Sigmoid colon (tissue), 7 donors: ENCODE measurements around the gene MYO10. TPM values are rescaled to one million over a fixed set of nuclear protein-coding genes. Genes with fewer than 3 reads are reported as not detected.

ENCODE experiments used
- DNase-seq: peaks from one replicate; pipeline ENCODE4 v3.0.0-alpha.2; 2019
- H3K27ac ChIP-seq, 4 donors: fragments of 200-600 bp; sonication (generic); one replicate each; pipeline ENCODE4 v1.5.1; 2016 to 2019; ENCODE audit warnings: mild to moderate bottlenecking in 1 of 4
- H3K27me3 ChIP-seq, 3 donors: fragments of 200-600 bp; sonication (generic); one replicate each; pipeline ENCODE4 v1.5.1; 2019; ENCODE audit warnings: mild to moderate bottlenecking in 1 of 3
- H3K36me3 ChIP-seq, 4 donors: fragments of 200-600 bp; sonication (generic); one replicate each; pipeline ENCODE4 v1.5.1; 2016 to 2019
- H3K4me1 ChIP-seq, 4 donors: fragments of 200-600 bp; sonication (generic); one replicate each; pipeline ENCODE4 v1.5.1; 2017 to 2019
- H3K4me3 ChIP-seq, 4 donors: fragments of 200-600 bp; sonication (generic); one replicate each; pipeline ENCODE4 v1.5.1; 2017 to 2019; ENCODE audit warnings: mild to moderate bottlenecking in 2 of 4, moderate library complexity in 1 of 4
- H3K9me3 ChIP-seq, 4 donors: fragments of 200-600 bp in 3 of 4; sonication (generic) in 3 of 4; one replicate each; pipeline versions ENCODE4 v1.5.1 to v1.6.1; 2013 to 2019
- EP300 ChIP-seq, 4 donors: sonication (generic); formaldehyde crosslinking; IDR thresholded peaks; one replicate each; pipeline ENCODE4 v1.6.1; 2017; ENCODE audit warnings: antibody characterized with exemption in 4 of 4
- POLR2A ChIP-seq, 2 donors: fragments of 450-650 bp; IDR thresholded peaks; one replicate each; pipeline ENCODE4 v1.6.1; 2016; ENCODE audit warnings: antibody characterized with exemption in 2 of 2, mild to moderate bottlenecking in 2 of 2, moderate library complexity in 2 of 2
- POLR2AphosphoS5 ChIP-seq, 4 donors: sonication (generic); formaldehyde crosslinking; IDR thresholded peaks; one replicate each; pipeline ENCODE4 v1.6.1; 2017; ENCODE audit warnings: antibody characterized with exemption in 4 of 4
- WGBS, 2 donors: extraction: QIAGEN DNeasy Blood & Tissue Kit; methylation state at CpG; one replicate each; pipeline ENCODE4 v1.1.7; 2013; 5-methylcytosine and 5-hydroxymethylcytosine counted together
- intact Hi-C: fragments of 100-400 bp; cut with DNase I; formaldehyde crosslinking; loops from one replicate; pipeline ENCODE4 v1.15.1; 2023
- polyA plus RNA-seq, 3 donors: library from polyadenylated mRNA; stranded (reverse); fragments of 200-250 nt; gene quantifications; one replicate each; pipeline ENCODE4 v1.2.3, GENCODE V29; 2013
- total RNA-seq, 4 donors: library from RNA; depleted of rRNA; stranded (reverse); fragments of >200 nt; gene quantifications; one replicate each; pipeline ENCODE4 v1.1.0, GENCODE V29; 2016
- TF ChIP-seq, protein P1 (sequence below), 4 experiments: fragments of 450-650 bp in 3 of 4; fragments of 200-600 bp in 1 of 4; IDR thresholded peaks; one replicate each; pipeline ENCODE4 v1.5.1; 2016 to 2019; ENCODE audit warnings: antibody characterized with exemption in 4 of 4, mild to moderate bottlenecking in 3 of 4, moderate library complexity in 2 of 4
- donor health status: healthy with polysubstance abuse.
- donor health status: Bipolar disorder and iron deficiency.
- donor health status: healthy.

Gene MYO10
- total and polyA plus RNA-seq, 7 donors = 3.9 to 20.3 (median 8.3) TPM

DNA sequence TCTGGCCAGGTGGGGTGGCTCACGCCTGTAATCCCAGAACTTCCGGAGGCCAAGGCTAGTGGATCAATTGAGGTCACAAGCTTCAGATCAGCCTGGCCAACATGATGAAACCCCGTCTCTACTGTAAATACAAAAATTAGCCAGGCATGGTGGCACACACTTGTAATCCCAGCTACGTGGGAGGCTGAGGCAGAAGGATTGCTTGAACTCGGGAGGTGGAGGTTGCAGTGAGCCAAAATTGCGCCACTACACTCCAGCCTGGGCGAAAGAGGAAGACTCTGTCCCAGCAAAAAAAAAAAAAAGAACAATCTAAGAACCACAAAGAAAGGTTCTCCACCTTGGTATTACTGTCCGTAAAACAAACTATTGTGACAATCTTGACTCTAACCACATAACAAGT lies 9.7 kb downstream of the MYO10 start:
- Histone ChIP-seq H3K4me1 (no peaks in the 10 kb centered on the region), H3K27ac (no peak overlapping the region)

GRCh38 chr5:16924206-16924605 lies 11.9 kb downstream of the MYO10 start:
- H3K27me3 ChIP-seq = peaks cover 0 to 1% (median 0%) of the 10 kb centered on the region in 3 donors
- no peak overlapping the region for H3K27ac ChIP-seq
- DNase-seq = no peak
- intact Hi-C loops = no loop called here
- TF ChIP-seq POLR2AphosphoS5 (IDR thresholded peaks at IDR 0.05) (no peak), EP300 (IDR thresholded peaks at IDR 0.05) (no peak), POLR2A (IDR thresholded peaks at IDR 0.05) (no peak)
- TF ChIP-seq, protein P1, sequence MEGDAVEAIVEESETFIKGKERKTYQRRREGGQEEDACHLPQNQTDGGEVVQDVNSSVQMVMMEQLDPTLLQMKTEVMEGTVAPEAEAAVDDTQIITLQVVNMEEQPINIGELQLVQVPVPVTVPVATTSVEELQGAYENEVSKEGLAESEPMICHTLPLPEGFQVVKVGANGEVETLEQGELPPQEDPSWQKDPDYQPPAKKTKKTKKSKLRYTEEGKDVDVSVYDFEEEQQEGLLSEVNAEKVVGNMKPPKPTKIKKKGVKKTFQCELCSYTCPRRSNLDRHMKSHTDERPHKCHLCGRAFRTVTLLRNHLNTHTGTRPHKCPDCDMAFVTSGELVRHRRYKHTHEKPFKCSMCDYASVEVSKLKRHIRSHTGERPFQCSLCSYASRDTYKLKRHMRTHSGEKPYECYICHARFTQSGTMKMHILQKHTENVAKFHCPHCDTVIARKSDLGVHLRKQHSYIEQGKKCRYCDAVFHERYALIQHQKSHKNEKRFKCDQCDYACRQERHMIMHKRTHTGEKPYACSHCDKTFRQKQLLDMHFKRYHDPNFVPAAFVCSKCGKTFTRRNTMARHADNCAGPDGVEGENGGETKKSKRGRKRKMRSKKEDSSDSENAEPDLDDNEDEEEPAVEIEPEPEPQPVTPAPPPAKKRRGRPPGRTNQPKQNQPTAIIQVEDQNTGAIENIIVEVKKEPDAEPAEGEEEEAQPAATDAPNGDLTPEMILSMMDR (IDR thresholded peaks at IDR 0.05) = no peak
- H3K4me1 ChIP-seq = no peaks in the 10 kb centered on the region
- 67 to 84% methylated on average over 8 of the region's 8 CpGs for WGBS, 2 donors
- no peaks in the 10 kb centered on the region for H3K36me3 ChIP-seq
- no peak overlapping the region for H3K4me3 ChIP-seq
- H3K9me3 ChIP-seq = no peaks in the 10 kb centered on the region

More for the DNA sequence above, 9.7 kb downstream of the MYO10 start:
- Histone ChIP-seq H3K4me3 (no peak overlapping the region), H3K27me3 (peaks cover 0 to 23% (median 5%) of the 10 kb centered on the region in 3 donors), H3K36me3 (no peaks in the 10 kb centered on the region), H3K9me3 (no peaks in the 10 kb centered on the region)
- TF ChIP-seq POLR2A (IDR thresholded peaks at IDR 0.05) = no peak
- TF ChIP-seq POLR2AphosphoS5 (IDR thresholded peaks at IDR 0.05) = no peak
- TF ChIP-seq, protein P1 (IDR thresholded peaks at IDR 0.05) = no peak
- TF ChIP-seq EP300 (IDR thresholded peaks at IDR 0.05) = no peak
- intact Hi-C loops = no loop called here
- WGBS, 2 donors = 75 to 92% methylated on average over 8 of the region's 8 CpGs
- no peak for DNase-seq

DNA sequence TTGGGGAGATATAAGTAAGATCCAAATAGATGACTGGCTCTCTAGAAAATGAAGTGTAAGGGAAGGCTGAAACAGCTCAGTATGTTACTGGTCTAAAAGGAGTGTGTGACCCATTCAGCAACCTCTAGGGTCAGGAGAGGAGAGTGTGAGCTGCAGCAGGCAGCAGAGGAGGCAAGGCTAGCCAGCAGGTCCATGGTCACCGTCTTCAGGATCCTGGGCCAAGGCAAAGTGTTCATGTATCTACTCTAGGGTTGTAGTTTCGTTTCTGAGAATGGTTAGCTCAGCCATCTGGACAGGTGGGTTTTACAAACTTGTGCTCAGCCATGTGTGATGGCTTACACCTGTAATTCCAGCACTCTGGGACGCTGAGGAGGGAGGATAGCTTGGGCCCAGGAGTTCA lies 13.7 kb downstream of the MYO10 start:
- 67 to 83% methylated on average over 3 of the region's 3 CpGs for WGBS, 2 donors
- no peak for TF ChIP-seq POLR2AphosphoS5 (IDR thresholded peaks at IDR 0.05)

DNA sequence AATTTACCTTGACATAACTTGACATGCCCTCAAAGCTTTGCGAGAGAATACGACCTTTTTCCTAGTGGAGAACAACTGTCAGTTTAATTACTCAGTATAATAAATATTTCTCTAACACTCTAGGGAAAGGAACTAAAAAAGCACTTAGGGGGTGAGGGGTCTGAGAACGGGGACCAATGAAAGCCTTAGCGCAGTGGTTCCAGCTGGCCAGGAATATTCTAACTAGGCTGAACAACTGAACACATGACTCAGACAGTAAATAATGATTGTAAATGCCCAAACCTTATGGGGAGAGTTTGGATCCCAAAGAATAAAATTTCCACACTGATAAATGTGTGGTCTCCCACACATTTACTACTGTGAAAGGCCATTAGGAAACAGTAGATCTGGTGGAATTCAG lies 14.9 kb downstream of the MYO10 start:
- intact Hi-C loops = no loop called here
- no peaks in the 10 kb centered on the region for H3K4me1 ChIP-seq
- WGBS, 2 donors = 66 to 78% methylated on average over 4 of the region's 4 CpGs
- no peaks in the 10 kb centered on the region for H3K36me3 ChIP-seq
- H3K4me3 ChIP-seq = no peak overlapping the region
- TF ChIP-seq POLR2A (IDR thresholded peaks at IDR 0.05) (no peak), POLR2AphosphoS5 (IDR thresholded peaks at IDR 0.05) (no peak), EP300 (IDR thresholded peaks at IDR 0.05) (no peak)
- TF ChIP-seq, protein P1 (IDR thresholded peaks at IDR 0.05) = no peak
- no peaks in the 10 kb centered on the region for H3K27me3 ChIP-seq
- no peak overlapping the region for H3K27ac ChIP-seq
- no peak for DNase-seq
- H3K9me3 ChIP-seq = no peaks in the 10 kb centered on the region

More for the DNA sequence above, 13.7 kb downstream of the MYO10 start:
- Histone ChIP-seq H3K36me3 (no peaks in the 10 kb centered on the region), H3K9me3 (no peaks in the 10 kb centered on the region), H3K27ac (no peak overlapping the region), H3K4me1 (no peaks in the 10 kb centered on the region), H3K27me3 (no peaks in the 10 kb centered on the region), H3K4me3 (no peak overlapping the region)
- no peak for DNase-seq
- intact Hi-C loops = no loop called here

DNA sequence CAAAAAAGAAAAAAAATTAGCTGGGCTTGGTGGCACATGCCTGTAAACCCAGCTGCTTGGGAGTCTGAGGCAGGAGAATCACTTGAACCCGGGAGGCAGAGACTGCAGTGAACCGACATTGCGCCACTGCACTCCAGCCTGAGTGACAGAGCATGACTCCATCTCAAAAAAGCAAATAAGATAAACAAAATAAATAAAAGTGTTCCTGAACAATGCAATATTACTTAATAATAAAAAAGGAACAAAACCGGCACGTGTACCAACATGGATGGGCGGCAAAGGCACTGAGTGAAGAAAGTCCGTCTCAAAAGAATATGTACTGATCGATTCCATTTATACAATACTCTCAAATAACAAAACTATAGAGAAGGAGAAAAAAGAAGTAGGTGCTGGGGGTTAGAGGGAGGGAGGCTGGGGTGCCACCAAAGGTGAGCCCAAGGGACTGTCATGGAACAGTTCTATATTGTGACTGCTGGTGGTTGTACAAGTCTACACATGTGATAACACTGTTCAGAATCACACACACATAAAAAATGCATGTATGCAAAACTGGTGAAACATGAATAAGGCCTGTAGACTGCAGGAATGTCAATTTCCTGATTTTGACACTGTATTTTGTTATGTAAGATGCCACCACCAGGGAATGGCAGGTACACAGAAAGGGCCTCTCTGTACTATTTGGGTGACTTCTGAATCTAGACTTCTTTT lies 15.8 kb downstream of the MYO10 start:
- Histone ChIP-seq H3K27me3 (no peaks in the 10 kb centered on the region), H3K27ac (no peak overlapping the region), H3K4me3 (no peak overlapping the region), H3K36me3 (no peaks in the 10 kb centered on the region), H3K9me3 (no peaks in the 10 kb centered on the region), H3K4me1 (no peaks in the 10 kb centered on the region)
- intact Hi-C loops = no loop called here
- TF ChIP-seq POLR2AphosphoS5 (IDR thresholded peaks at IDR 0.05) (no peak), EP300 (IDR thresholded peaks at IDR 0.05) (no peak), POLR2A (IDR thresholded peaks at IDR 0.05) (no peak)
- TF ChIP-seq, protein P1 (IDR thresholded peaks at IDR 0.05) = no peak
- 95 to 98% methylated on average over 8 of the region's 8 CpGs for WGBS, 2 donors
- DNase-seq = no peak
